Fibroblast of skin of back (primary cell): ENCODE data around the gene ABCC11.
"Not testable (repeated sequence)": the region's sequence is repeated elsewhere in the genome, so short reads cannot be mapped to it uniquely, and the experiment has no call there.

ENCODE experiments used
- DNase-seq: peaks from one replicate; pipeline ENCODE4 v3.0.0-alpha.2; 2013

ABCC11 gene

GRCh38 chr16:48201515-48202201 lies 45.7 kb downstream of the ABCC11 start:
- no peak for DNase-seq

DNA sequence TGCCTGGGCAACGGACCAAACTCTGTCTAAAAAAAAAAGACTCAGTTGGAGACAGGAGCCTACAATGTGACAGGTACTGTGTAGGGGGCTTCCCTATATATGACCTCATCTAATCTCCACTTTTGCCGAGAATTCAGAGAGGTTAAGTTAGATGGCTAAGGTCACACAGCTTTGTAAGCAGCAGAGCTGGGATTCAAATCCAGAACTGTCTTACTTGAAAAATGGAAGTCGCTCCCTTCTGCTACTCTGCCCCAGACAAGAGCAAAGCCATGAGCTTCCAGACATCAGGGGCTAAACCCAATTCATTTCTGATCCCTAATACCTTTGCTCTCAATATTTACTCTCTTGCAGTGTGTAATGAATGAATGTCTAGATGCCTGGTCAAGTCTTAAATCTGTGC lies 50.0 kb downstream of the ABCC11 start:
- DNase-seq = no peak

- DNase-seq = peak; percentile 21
Measured at GRCh38 chr16:48194828-48195556, 52.3 kb downstream of the ABCC11 start.

DNA sequence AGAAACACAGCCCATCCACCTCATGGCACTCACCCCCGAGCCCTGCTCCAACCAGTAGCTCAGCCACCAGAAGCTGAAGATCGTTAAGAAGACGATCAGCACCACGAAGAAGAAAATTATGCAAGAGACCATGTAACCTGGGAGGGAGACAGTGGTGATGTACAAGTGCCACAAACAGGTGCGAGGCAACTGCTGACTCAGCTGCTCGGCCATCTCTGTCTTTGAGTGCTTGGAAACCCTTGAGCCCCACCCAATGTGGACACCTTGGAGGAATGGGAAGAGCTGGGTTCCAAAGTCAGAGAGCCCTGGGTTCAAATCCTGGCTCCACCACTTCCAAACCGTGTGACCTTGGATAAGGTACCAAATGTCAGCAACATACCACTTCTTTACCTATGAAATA lies 53.5 kb downstream of the ABCC11 start:
- no peak for DNase-seq

DNA sequence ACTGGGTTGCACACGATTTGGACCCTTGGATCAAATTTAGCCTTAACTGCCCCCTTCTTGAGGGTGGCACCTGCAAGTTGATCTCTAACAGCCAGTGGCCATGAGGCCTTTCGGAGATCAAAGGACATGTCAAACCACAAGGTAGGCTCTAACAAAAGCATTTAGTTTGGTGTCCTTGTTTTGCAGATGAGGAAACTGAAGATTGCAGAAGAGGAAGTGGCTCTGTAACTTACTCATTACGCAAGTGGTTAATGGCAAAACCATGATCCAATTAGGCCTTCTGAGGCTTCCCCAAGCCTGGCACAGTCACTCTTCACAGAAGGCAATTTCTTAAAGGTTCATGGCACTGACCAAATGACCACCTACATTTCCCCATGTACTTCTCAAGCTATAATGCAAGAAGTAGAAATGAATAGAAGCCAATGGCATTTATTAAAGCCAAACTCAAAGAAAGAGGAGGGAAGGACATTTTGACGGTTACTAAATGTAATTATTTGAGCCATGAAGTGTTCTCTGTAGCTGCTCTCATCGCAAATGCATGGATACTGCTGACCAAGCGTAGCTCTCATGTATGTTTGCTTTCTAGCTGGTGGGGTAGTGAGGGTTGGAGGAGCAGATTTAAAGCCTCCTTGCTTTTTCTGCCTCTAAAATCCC lies 58.8 kb downstream of the ABCC11 start:
- no peak for DNase-seq

GRCh38 chr16:48187779-48188178 lies 59.6 kb downstream of the ABCC11 start:
- no peak for DNase-seq

DNA sequence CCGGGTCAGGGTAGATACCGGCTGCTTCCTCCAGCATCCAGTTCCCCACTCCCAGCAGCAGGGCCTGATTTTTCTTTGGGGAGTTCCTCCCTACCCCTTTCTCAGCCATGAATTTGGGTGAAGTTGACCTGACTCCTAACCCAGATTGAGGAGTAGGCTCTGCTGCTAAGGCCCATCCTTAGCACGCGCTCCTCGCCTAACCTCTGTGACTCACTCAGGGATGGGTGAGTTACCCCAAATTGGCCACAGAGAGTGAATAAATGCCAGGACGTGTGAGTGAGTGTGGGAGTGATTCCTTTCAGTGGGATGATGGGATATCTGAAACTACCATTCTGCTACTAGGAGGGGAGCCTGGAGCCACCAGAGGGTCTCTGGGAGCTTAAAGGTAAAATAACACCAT lies 62.7 kb downstream of the ABCC11 start:
- DNase-seq = no peak

DNA sequence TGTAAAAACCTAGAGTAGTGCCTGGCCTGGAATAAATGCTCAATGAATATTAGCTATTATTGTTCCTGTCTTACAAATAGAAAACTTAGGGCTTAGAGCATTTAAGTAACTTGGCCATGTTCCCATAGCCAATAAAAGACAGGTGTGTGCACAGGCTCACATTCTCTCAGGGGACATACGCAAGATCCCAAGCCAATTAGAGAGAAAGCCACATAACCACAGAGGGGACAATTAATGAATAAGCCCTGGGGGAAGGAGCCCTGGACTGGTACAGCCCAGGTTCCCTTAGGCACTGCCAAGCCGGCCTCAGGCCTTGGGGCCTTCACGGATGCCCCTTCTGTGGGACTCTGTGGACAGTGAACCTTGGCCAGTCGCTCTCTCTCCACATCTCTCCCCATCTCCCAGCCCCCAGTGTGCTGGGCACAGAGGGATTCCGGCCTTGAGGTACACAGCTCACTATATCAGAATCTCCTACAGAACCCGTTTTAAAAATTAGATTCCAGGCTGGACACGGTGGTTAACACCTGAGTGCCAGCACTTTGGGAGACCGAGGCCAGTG lies 64.3 kb downstream of the ABCC11 start:
- no peak for DNase-seq

DNA sequence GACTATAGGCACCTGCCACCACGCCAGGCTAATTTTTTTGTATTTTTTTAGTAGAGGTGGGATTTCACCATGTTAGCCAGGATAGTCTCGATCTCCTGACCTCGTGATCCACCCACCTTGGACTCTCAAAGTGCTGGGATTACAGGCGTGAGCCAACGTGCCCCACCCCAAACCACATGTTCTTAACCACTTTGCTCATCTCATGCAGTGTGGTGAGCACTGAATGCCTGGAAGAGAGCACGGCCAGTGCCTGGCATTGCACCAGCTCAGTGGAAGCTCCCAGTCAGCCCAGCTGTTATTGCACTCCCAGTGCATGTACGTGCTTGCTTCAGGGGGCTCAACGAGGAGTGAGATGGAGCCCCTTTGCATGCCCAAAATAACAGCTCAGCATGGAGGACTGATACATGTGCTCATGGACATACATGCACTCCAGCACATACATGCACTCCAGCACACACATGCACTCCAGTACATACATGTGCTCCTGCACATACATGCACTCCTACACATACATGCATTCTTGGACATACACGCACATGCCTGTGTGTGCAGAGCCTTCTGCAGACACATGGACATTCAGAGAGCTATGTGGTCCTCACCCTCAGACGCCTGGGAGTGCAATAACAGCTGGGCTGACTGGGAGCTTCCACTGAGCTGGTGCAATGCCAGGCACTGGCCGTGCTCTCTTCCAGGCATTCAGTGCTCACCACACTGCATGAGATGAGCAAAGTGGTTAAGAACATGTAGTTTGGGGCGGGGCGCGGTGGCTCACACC lies 65.4 kb downstream of the ABCC11 start:
- DNase-seq = not testable (repeated sequence)

GRCh38 chr16:48180868-48181480 lies 66.4 kb downstream of the ABCC11 start:
- no peak for DNase-seq

- DNase-seq = no peak
Measured at GRCh38 chr16:48176635-48177408, 70.5 kb downstream of the ABCC11 start.

GRCh38 chr16:48173889-48174288 lies 73.5 kb downstream of the ABCC11 start:
- no peak for DNase-seq

DNA sequence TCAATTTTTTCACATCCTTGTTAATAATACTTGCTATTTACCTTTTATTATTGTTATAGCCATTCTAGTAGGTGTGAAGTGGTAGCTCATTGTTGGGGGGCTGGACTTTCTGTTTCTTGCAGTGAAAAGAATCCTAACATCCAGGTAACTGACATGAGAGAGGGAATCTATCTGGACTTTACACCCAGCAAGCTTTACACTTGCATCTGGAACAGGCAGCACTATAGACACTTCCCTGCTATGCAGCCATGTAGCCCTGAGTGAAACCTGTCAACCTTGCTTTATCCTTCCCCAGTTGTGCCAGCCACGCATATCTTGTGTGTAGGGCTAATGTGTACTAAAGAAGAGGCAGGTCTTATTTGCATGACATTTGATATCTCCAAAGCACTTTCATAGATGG lies 74.7 kb downstream of the ABCC11 start:
- no peak for DNase-seq

DNA sequence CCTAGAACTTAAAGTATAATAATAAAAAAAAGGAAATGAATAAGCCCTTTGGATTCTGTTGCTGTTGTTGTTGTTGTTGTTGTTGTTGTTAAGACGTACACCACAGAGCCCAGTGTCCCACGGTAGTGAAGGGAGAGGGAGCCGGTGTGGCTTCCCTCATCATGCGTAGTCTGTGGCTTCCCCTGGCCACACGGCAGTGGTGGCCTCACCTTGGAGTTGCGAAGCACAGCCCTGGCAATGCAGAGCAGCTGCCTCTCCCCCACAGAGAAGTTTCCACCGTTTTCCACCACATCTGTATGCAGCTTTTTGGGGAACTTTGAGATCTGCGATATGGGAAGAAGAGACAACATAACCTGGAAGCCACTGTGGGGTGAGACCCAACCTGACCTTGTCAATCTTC lies 77.4 kb downstream of the ABCC11 start:
- no peak for DNase-seq

DNA sequence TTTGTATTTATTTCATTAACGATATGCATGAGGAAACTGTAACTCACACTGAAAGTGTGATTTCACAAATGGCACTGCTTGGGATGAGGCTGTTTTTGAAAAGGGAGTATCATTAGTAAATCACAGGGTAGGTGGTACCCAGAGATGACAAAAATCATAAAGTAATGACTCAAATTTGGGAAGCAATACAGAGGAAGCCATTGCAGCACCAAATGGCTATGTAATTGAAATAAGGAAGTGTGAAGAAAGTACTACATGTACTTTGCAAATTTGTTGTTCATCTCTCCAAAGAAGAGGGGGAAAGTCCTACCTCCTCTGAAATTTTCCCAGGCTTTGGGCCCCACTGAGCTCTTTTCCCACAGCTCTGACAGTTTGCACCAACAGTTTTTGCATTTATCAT lies 79.3 kb downstream of the ABCC11 start:
- no peak for DNase-seq

- not testable (repeated sequence) for DNase-seq
Measured at GRCh38 chr16:48166617-48167016, 80.7 kb downstream of the ABCC11 start.

- peak; percentile 39 for DNase-seq
Measured at GRCh38 chr16:48165961-48166578, 81.3 kb downstream of the ABCC11 start.

GRCh38 chr16:48164907-48165715 lies 82.2 kb downstream of the ABCC11 start:
- DNase-seq = peak; percentile 74

DNA sequence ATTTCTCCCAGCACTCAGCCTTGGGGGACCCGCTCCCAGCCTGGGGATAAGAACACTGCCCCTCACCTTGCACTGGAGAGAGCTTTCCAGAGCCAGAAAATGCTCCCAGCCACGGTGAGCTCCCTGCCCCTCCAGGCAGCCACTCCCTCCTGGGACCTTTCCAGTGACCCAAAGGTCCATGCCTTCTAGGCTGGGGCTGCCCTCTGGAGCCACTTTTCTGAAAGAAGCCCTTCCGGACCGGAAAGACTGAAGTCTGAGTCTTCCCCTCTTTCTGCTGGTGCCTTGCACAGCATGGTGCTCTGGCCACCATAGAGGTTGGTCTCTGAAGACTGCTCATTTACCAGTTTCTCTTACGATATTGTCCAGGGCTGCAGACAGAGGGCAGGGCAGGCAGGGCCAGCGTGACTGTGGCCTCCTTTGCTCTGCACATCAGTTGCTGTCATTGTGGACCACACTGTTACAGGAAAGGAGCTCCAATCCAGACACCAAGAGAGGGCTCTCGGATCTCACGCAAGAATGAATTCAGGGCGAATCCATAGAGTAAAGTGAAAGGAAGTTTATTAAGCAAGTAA lies 84.4 kb downstream of the ABCC11 start:
- no peak for DNase-seq

DNA sequence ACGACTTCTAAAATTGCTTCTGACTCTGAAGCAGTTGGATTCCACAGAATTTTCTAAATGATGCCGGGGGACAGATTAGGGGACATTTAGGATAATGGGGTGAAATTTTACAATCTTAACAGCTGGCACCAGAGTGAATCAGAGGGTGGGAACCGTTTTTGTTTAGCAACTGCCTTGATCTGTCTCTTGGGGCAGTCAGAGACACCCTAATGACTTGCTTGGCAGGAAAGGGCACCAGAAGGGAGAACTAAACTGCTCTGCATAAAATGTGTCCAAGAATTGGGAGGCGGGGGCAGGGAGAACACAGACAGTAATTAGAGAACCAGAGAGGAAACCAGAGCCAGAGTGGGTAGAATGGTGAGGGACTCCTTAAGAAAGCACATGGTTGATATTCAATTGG lies 85.4 kb downstream of the ABCC11 start:
- no peak for DNase-seq
